ENCODE data around the gene STX19. TPM values are rescaled to one million over a fixed set of nuclear protein-coding genes. Genes with fewer than 3 reads are reported as not detected.

Gene STX19
- total RNA-seq, 1 experiment from 2014 or later, result not detected

DNA sequence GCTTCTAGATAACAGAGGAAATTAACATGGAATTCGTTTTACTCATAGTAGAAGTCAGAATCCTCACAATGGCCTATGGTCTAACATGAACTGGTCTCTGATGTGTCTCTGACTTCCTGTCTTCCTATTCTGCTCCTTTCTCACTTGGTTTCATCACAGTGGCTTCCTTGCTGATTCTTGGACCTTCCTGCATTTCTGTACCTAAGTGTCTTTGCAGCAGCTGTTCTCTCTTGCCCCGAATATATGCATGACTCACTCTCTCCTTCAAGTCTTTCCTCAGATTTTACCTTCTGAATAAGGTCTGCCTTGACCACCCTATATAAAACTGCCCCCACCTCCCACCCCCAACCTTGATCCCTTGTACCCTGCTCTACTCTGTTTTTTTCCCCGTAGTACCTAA lies 34.3 kb downstream of the STX19 start:
- Histone ChIP-seq H2BK12ac (ENCODE audit: insufficient read length, low read depth, low read length) (no peak overlapping the region), H4K8ac (replicated peaks; ENCODE audit: insufficient read length, low read depth, low read length) (no peak overlapping the region), H2AK5ac (ENCODE audit: insufficient read length, low read length) (no peak overlapping the region), H3K56ac (ENCODE audit: insufficient read length, low read depth, low read length) (no peak overlapping the region), H4K20me1 (ENCODE audit: control insufficient read depth, insufficient read depth, insufficient read length) (no peaks in the 10 kb centered on the region), H3K27me3 (ENCODE audit: insufficient read depth, low read length) (no peaks in the 10 kb centered on the region), H3K79me1 (ENCODE audit: insufficient read depth, low read depth, low read length, poor library complexity, severe bottlenecking) (peaks cover 2% of the 10 kb centered on the region), H2BK20ac (ENCODE audit: low read depth, low read length, poor library complexity, severe bottlenecking) (no peak overlapping the region), H3K18ac (ENCODE audit: insufficient read length, low read depth, low read length) (no peak overlapping the region), H3K27ac (ENCODE audit: insufficient read length, low read depth, low read length) (no peak overlapping the region), H3K4me1 (ENCODE audit: insufficient read depth, low read length) (no peaks in the 10 kb centered on the region), H3K9me3 (ENCODE audit: control insufficient read depth, low read depth, low read length) (no peaks in the 10 kb centered on the region), H2AFZ (ENCODE audit: low read length) (no peak overlapping the region), H3K9ac (ENCODE audit: extremely low read depth, insufficient read length, low read length) (no peak overlapping the region), H3K4ac (ENCODE audit: low read depth, low read length) (no peak overlapping the region), H3K14ac (ENCODE audit: insufficient read depth, low read length) (no peak overlapping the region), H3K4me2 (ENCODE audit: insufficient read depth, insufficient read length, low read length) (no peak overlapping the region), H2BK5ac (ENCODE audit: insufficient read length, low read length) (no peak overlapping the region), H2BK120ac (ENCODE audit: low read depth, low read length, poor library complexity, severe bottlenecking) (no peak overlapping the region), H3K23me2 (ENCODE audit: insufficient read length, low read depth, low read length, poor library complexity, severe bottlenecking) (no peaks in the 10 kb centered on the region), H4K5ac (ENCODE audit: insufficient read length, low read depth, low read length) (no peak overlapping the region), H2BK15ac (ENCODE audit: low read depth, low read length) (no peak overlapping the region), H3K79me2 (ENCODE audit: insufficient read depth, low read length) (peaks cover 3% of the 10 kb centered on the region; the same call in 1 of the 2 replicates), H3T11ph (ENCODE audit: low read length) (no peak overlapping the region), H4K91ac (ENCODE audit: insufficient read length, low read depth, low read length) (no peak overlapping the region), H3K23ac (ENCODE audit: insufficient read length, low read depth, low read length) (no peak overlapping the region)
- H3K4me1 Mint-ChIP-seq, result peaks cover 3 to 5% of the 10 kb centered on the region in 2 experiments; a peak in 3 of 4 replicates
- no peaks in the 10 kb centered on the region for H3K27me3 Mint-ChIP-seq (ENCODE audit: low read depth)
- no CpG with 5 or more reads among the region's 3 CpGs for WGBS (ENCODE audit: extremely low coverage, insufficient read length, low lambda C conversion rate)
- peaks cover 0 to 8% (median 4%) of the 10 kb centered on the region in 3 experiments; a peak in 5 of 7 replicates for H3K36me3 Mint-ChIP-seq (ENCODE audit: insufficient read depth in 1 of 3, low read depth in 3 of 3)
- no peaks in the 10 kb centered on the region for H3K9me3 Mint-ChIP-seq
- no peak overlapping the region for H3K4me3 Mint-ChIP-seq
- TF ChIP-seq, protein P1, sequence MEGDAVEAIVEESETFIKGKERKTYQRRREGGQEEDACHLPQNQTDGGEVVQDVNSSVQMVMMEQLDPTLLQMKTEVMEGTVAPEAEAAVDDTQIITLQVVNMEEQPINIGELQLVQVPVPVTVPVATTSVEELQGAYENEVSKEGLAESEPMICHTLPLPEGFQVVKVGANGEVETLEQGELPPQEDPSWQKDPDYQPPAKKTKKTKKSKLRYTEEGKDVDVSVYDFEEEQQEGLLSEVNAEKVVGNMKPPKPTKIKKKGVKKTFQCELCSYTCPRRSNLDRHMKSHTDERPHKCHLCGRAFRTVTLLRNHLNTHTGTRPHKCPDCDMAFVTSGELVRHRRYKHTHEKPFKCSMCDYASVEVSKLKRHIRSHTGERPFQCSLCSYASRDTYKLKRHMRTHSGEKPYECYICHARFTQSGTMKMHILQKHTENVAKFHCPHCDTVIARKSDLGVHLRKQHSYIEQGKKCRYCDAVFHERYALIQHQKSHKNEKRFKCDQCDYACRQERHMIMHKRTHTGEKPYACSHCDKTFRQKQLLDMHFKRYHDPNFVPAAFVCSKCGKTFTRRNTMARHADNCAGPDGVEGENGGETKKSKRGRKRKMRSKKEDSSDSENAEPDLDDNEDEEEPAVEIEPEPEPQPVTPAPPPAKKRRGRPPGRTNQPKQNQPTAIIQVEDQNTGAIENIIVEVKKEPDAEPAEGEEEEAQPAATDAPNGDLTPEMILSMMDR (conservative IDR thresholded peaks at IDR 0.05), result no peak
- DNase-seq, result no peak
- H3K27ac Mint-ChIP-seq, result no peak overlapping the region
